Activated CD8-positive, alpha-beta T cell treated with anti-CD3 and anti-CD28 coated beads, Interleukin-2, amount 10 ng/mL, durations not matched to agents 7 days and 5 days (primary cell): ENCODE data around the gene CHST9. TPM values are rescaled to one million over a fixed set of nuclear protein-coding genes. Genes with fewer than 3 reads are reported as not detected.

ENCODE experiments used
- ATAC-seq: fragments of 150-1000 bp; cut with Tn5 transposase; one replicate; pipeline ENCODE4 v1.10.0; 2021; ENCODE audit warnings: moderate library complexity
- CTCF ChIA-PET: fragments of 350-600 bp; sonication (Branson Sonifier 250); formaldehyde crosslinking; loops from one replicate; lab custom pipeline; 2021; ENCODE audit warnings: antibody characterized with exemption; lab: Charles Lee
- POLR2A ChIA-PET: fragments of 350-600 bp; sonication (Branson Sonifier 250); formaldehyde crosslinking; loops from one replicate; lab custom pipeline; 2021; ENCODE audit warnings: antibody characterized with exemption; lab: Charles Lee
- DNase-seq: peaks from one replicate; pipeline ENCODE4 v3.0.0-alpha.2; 2020
- H3K27ac Mint-ChIP-seq: one replicate; pipeline ENCODE4 v1.8.0; 2021; ENCODE audit warnings: mild to moderate bottlenecking, mixed read lengths
- H3K27me3 Mint-ChIP-seq: one replicate; pipeline ENCODE4 v1.8.0; 2021; ENCODE audit warnings: low read depth, mixed read lengths
- H3K36me3 Mint-ChIP-seq: one replicate; pipeline ENCODE4 v1.8.0; 2021; ENCODE audit warnings: low read depth, mixed read lengths
- H3K4me1 Mint-ChIP-seq: one replicate; pipeline ENCODE4 v1.8.0; 2021; ENCODE audit warnings: low read depth, mixed read lengths
- H3K4me3 Mint-ChIP-seq: one replicate; pipeline ENCODE4 v1.8.0; 2021; ENCODE audit warnings: mild to moderate bottlenecking, mixed read lengths
- H3K9me3 Mint-ChIP-seq: one replicate; pipeline ENCODE4 v1.8.0; 2022; ENCODE audit warnings: mixed read lengths; ENCODE audit not compliant: insufficient read depth
- total RNA-seq, 2 experiments: library from RNA; stranded (reverse); gene quantifications; one replicate each; pipeline ENCODE4 v1.2.3, GENCODE V29; 2021

The CHST9 gene
- total RNA-seq, 2 experiments from 2014 or later = not detected

GRCh38 chr18:27064673-27065072 lies 120.4 kb downstream of the CHST9 start:
- POLR2A ChIA-PET = no interaction called here
- ATAC-seq (no peak), DNase-seq (no peak)
- no peaks in the 10 kb centered on the region for H3K9me3 Mint-ChIP-seq
- no peak overlapping the region for H3K4me3 Mint-ChIP-seq
- H3K4me1 Mint-ChIP-seq = no peaks in the 10 kb centered on the region
- CTCF ChIA-PET = no interaction called here
- no peaks in the 10 kb centered on the region for H3K36me3 Mint-ChIP-seq
- H3K27ac Mint-ChIP-seq = no peak overlapping the region
- H3K27me3 Mint-ChIP-seq = no peaks in the 10 kb centered on the region

GRCh38 chr18:27062802-27063201 lies 122.3 kb downstream of the CHST9 start:
- ATAC-seq = no peak
- Mint-ChIP-seq H3K36me3 (no peaks in the 10 kb centered on the region), H3K4me1 (no peaks in the 10 kb centered on the region), H3K27ac (no peak overlapping the region), H3K27me3 (no peaks in the 10 kb centered on the region), H3K9me3 (no peaks in the 10 kb centered on the region), H3K4me3 (no peak overlapping the region)
- DNase-seq = no peak
- ChIA-PET CTCF (no interaction called here), POLR2A (no interaction called here)

- no peaks in the 10 kb centered on the region for H3K9me3 Mint-ChIP-seq
- H3K27me3 Mint-ChIP-seq = no peaks in the 10 kb centered on the region
- no peak overlapping the region for H3K4me3 Mint-ChIP-seq
- DNase-seq (no peak), ATAC-seq (no peak)
- ChIA-PET POLR2A (no interaction called here), CTCF (no interaction called here)
- no peaks in the 10 kb centered on the region for H3K36me3 Mint-ChIP-seq
- no peaks in the 10 kb centered on the region for H3K4me1 Mint-ChIP-seq
- no peak overlapping the region for H3K27ac Mint-ChIP-seq
Measured at GRCh38 chr18:27061488-27062095, 123.5 kb downstream of the CHST9 start.

GRCh38 chr18:27057519-27058234 lies 127.4 kb downstream of the CHST9 start:
- H3K27ac Mint-ChIP-seq = no peak overlapping the region
- ATAC-seq (no peak), DNase-seq (no peak)
- CTCF ChIA-PET = no interaction called here
- no peaks in the 10 kb centered on the region for H3K27me3 Mint-ChIP-seq
- H3K4me3 Mint-ChIP-seq = no peak overlapping the region
- no peaks in the 10 kb centered on the region for H3K36me3 Mint-ChIP-seq
- H3K4me1 Mint-ChIP-seq = no peaks in the 10 kb centered on the region
- POLR2A ChIA-PET = no interaction called here
- no peaks in the 10 kb centered on the region for H3K9me3 Mint-ChIP-seq

- Mint-ChIP-seq H3K27me3 (no peaks in the 10 kb centered on the region), H3K9me3 (no peaks in the 10 kb centered on the region), H3K4me1 (no peaks in the 10 kb centered on the region), H3K27ac (no peak overlapping the region), H3K4me3 (no peak overlapping the region), H3K36me3 (no peaks in the 10 kb centered on the region)
- ChIA-PET CTCF (no interaction called here), POLR2A (no interaction called here)
- no peak for ATAC-seq
- no peak for DNase-seq
Measured at GRCh38 chr18:27054926-27055325, 130.2 kb downstream of the CHST9 start.

GRCh38 chr18:27049969-27050368 lies 135.1 kb downstream of the CHST9 start:
- Mint-ChIP-seq H3K27ac (no peak overlapping the region), H3K27me3 (no peaks in the 10 kb centered on the region), H3K4me1 (no peaks in the 10 kb centered on the region), H3K9me3 (no peaks in the 10 kb centered on the region), H3K4me3 (no peak overlapping the region), H3K36me3 (no peaks in the 10 kb centered on the region)
- CTCF ChIA-PET = no interaction called here
- POLR2A ChIA-PET = no interaction called here
- ATAC-seq = no peak
- DNase-seq = no peak

GRCh38 chr18:27045342-27045741 lies 139.8 kb downstream of the CHST9 start:
- POLR2A ChIA-PET = no interaction called here
- no peak for ATAC-seq
- no peaks in the 10 kb centered on the region for H3K27me3 Mint-ChIP-seq
- H3K9me3 Mint-ChIP-seq = no peaks in the 10 kb centered on the region
- CTCF ChIA-PET = no interaction called here
- H3K36me3 Mint-ChIP-seq = no peaks in the 10 kb centered on the region
- no peak overlapping the region for H3K4me3 Mint-ChIP-seq
- no peak for DNase-seq
- H3K4me1 Mint-ChIP-seq = no peaks in the 10 kb centered on the region
- no peak overlapping the region for H3K27ac Mint-ChIP-seq

GRCh38 chr18:27042177-27042576 lies 142.9 kb downstream of the CHST9 start:
- CTCF ChIA-PET = no interaction called here
- Mint-ChIP-seq H3K4me1 (no peaks in the 10 kb centered on the region), H3K27ac (no peak overlapping the region), H3K36me3 (no peaks in the 10 kb centered on the region), H3K9me3 (no peaks in the 10 kb centered on the region), H3K4me3 (no peak overlapping the region), H3K27me3 (no peaks in the 10 kb centered on the region)
- DNase-seq = no peak
- POLR2A ChIA-PET = no interaction called here
- ATAC-seq = no peak

GRCh38 chr18:27040796-27041195 lies 144.3 kb downstream of the CHST9 start:
- Mint-ChIP-seq H3K36me3 (no peaks in the 10 kb centered on the region), H3K27ac (no peak overlapping the region), H3K9me3 (no peaks in the 10 kb centered on the region), H3K4me3 (no peak overlapping the region), H3K27me3 (no peaks in the 10 kb centered on the region), H3K4me1 (no peaks in the 10 kb centered on the region)
- ChIA-PET CTCF (no interaction called here), POLR2A (no interaction called here)
- ATAC-seq (no peak), DNase-seq (no peak)

GRCh38 chr18:27033722-27034121 lies 151.4 kb downstream of the CHST9 start:
- CTCF ChIA-PET = no interaction called here
- H3K27me3 Mint-ChIP-seq = no peaks in the 10 kb centered on the region

GRCh38 chr18:27030421-27030820 lies 154.7 kb downstream of the CHST9 start:
- Mint-ChIP-seq H3K4me1 (no peaks in the 10 kb centered on the region), H3K4me3 (no peak overlapping the region), H3K36me3 (no peaks in the 10 kb centered on the region), H3K27me3 (no peaks in the 10 kb centered on the region), H3K27ac (no peak overlapping the region), H3K9me3 (no peaks in the 10 kb centered on the region)
- no peak for DNase-seq
- POLR2A ChIA-PET = no interaction called here
- CTCF ChIA-PET = no interaction called here
- no peak for ATAC-seq

More at GRCh38 chr18:27033722-27034121, 151.4 kb downstream of the CHST9 start:
- no peak for ATAC-seq
- H3K9me3 Mint-ChIP-seq = no peaks in the 10 kb centered on the region
- POLR2A ChIA-PET = no interaction called here
- no peaks in the 10 kb centered on the region for H3K4me1 Mint-ChIP-seq
- DNase-seq = no peak
- no peak overlapping the region for H3K4me3 Mint-ChIP-seq
- H3K27ac Mint-ChIP-seq = no peak overlapping the region
- H3K36me3 Mint-ChIP-seq = no peaks in the 10 kb centered on the region

- Mint-ChIP-seq H3K36me3 (no peaks in the 10 kb centered on the region), H3K4me1 (no peaks in the 10 kb centered on the region), H3K27me3 (no peaks in the 10 kb centered on the region), H3K27ac (no peak overlapping the region), H3K4me3 (no peak overlapping the region), H3K9me3 (no peaks in the 10 kb centered on the region)
- ATAC-seq = no peak
- no peak for DNase-seq
- POLR2A ChIA-PET = no interaction called here
- CTCF ChIA-PET = no interaction called here
Measured at GRCh38 chr18:27022477-27022876, 162.6 kb downstream of the CHST9 start.
